ENCODE data around the gene ZFAND2A.

The ZFAND2A gene

DNA sequence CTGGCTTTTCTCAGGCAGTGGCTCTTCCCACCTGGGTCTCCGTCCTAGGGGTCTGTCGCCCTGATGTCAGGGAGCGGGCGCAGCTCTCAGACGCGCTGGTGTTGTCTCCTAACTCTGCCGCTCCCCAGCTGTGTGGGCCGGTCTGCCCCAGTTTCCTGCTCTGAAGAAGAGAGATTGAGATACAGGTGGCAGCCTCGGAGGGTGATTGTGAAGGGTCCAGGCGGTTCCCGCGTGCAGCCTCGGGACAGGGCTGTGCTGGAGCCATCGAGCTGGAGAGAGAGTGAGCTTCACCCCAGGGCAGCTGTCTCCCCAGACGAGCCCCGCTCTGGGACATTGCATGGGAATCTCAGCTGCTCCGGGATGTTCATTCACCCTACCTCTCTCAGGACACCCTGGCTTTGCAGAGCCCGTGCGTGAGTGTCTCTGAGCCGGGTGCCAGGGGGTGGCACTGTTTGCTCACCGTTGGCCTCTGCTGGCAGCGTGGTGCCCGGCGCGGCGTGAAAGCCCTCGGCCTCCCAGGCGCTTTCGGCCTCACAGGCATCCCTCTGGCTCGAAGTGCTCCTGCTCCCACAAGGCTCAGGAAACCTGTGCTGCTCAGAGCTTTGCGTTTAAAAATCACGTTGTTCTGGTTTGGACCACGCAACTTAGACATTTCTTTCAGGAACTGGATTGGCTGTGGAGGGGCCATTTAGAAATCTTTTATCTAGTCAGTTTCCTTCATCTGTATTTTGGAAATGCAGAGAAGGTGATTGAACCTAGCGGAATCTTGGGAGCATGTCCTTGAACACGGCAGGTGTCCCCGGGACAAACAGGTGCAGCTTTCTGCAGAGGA is 33.8 kb upstream of the ZFAND2A start:
- no peak overlapping the region for H3K4me3 ChIP-seq (ENCODE audit: low read depth, low read length)
- POLR2A ChIA-PET, result interaction anchor here (1.2 kb wide), 1 partner anchor 17 kb away, joined by 5 read pairs; no protein-coding TSS in a partner anchor
- TF ChIP-seq, protein P1, sequence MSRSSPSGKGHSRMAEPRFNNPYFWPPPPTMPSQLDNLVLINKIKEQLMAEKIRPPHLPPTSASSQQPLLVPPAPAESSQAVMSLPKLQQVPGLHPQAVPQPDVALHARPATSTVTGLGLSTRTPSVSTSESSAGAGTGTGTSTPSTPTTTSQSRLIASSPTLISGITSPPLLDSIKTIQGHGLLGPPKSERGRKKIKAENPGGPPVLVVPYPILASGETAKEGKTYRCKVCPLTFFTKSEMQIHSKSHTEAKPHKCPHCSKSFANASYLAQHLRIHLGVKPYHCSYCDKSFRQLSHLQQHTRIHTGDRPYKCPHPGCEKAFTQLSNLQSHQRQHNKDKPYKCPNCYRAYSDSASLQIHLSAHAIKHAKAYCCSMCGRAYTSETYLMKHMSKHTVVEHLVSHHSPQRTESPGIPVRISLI (tag by site-specific recombination; IDR thresholded peaks at IDR 0.05), result no peak
- TF ChIP-seq ZNF654 (tag by site-specific recombination; IDR thresholded peaks at IDR 0.05; ENCODE audit: low read depth) (0 out of 2 replicates have a peak, but pooled peaks have one; percentile 4), ZNF354C (tag by site-specific recombination; IDR thresholded peaks at IDR 0.05; ENCODE audit: borderline replicate concordance, low read depth) (no peak), ZFP3 (tag by site-specific recombination; IDR thresholded peaks at IDR 0.05; ENCODE audit: low read depth) (no peak), ZNF202 (tag by site-specific recombination; IDR thresholded peaks at IDR 0.05; ENCODE audit: borderline replicate concordance) (no peak)
- TF ChIP-seq, protein P2, sequence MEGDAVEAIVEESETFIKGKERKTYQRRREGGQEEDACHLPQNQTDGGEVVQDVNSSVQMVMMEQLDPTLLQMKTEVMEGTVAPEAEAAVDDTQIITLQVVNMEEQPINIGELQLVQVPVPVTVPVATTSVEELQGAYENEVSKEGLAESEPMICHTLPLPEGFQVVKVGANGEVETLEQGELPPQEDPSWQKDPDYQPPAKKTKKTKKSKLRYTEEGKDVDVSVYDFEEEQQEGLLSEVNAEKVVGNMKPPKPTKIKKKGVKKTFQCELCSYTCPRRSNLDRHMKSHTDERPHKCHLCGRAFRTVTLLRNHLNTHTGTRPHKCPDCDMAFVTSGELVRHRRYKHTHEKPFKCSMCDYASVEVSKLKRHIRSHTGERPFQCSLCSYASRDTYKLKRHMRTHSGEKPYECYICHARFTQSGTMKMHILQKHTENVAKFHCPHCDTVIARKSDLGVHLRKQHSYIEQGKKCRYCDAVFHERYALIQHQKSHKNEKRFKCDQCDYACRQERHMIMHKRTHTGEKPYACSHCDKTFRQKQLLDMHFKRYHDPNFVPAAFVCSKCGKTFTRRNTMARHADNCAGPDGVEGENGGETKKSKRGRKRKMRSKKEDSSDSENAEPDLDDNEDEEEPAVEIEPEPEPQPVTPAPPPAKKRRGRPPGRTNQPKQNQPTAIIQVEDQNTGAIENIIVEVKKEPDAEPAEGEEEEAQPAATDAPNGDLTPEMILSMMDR (tag by site-specific recombination; IDR thresholded peaks at IDR 0.05), result peak; percentile 87
- TF ChIP-seq, protein P3, sequence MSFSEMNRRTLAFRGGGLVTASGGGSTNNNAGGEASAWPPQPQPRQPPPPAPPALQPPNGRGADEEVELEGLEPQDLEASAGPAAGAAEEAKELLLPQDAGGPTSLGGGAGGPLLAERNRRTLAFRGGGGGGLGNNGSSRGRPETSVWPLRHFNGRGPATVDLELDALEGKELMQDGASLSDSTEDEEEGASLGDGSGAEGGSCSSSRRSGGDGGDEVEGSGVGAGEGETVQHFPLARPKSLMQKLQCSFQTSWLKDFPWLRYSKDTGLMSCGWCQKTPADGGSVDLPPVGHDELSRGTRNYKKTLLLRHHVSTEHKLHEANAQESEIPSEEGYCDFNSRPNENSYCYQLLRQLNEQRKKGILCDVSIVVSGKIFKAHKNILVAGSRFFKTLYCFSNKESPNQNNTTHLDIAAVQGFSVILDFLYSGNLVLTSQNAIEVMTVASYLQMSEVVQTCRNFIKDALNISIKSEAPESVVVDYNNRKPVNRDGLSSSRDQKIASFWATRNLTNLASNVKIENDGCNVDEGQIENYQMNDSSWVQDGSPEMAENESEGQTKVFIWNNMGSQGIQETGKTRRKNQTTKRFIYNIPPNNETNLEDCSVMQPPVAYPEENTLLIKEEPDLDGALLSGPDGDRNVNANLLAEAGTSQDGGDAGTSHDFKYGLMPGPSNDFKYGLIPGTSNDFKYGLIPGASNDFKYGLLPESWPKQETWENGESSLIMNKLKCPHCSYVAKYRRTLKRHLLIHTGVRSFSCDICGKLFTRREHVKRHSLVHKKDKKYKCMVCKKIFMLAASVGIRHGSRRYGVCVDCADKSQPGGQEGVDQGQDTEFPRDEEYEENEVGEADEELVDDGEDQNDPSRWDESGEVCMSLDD (tag by site-specific recombination; IDR thresholded peaks at IDR 0.05), result no peak
- no peaks in the 10 kb centered on the region for H3K4me1 ChIP-seq (ENCODE audit: control insufficient read depth, insufficient read depth, low read length)
- no peaks in the 10 kb centered on the region for H3K9me3 ChIP-seq (ENCODE audit: control insufficient read depth, insufficient read depth, low read depth, low read length)
- no peak overlapping the region for H3K27ac ChIP-seq (ENCODE audit: extremely low read depth, low read depth, low read length)
- no peaks in the 10 kb centered on the region for H3K36me3 ChIP-seq (ENCODE audit: control insufficient read depth in 2 of 2, insufficient read depth in 1 of 2, low read length in 2 of 2)
- CTCF ChIA-PET, result interaction anchor here (0.6 to 4.3 kb wide), 16 partner anchors 8 to 848 kb away, joined by 3 to 34 read pairs (median 3); no protein-coding TSS in a partner anchor

DNA sequence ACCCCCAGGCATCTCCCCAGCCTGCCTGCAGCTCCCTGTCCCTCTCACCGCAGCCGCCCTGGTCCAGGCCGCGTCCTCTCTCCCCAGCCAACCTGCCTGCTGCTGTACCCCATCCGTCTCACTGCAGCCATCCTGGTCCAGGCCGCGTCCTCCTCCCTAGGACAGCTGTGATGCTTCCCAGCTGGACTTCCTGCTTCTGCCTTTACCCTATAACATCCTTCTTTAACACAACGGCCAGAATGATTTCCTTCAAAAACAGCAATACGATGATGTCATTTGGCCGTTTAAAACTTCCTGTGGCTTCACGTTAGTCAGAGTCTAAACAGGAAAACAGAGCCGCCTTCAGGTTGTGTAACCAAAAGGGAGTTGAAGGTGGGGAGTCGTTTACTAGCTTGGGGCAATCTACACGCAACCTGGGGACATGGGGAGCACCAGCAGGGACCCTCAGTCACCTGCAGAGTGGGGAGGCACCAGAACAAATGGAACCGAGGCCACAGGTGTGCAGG is 32.2 kb upstream of the ZFAND2A start:
- Histone ChIP-seq H3K4me3 (ENCODE audit: low read depth, low read length) (no peak overlapping the region), H3K9me3 (ENCODE audit: control insufficient read depth, insufficient read depth, low read depth, low read length) (no peaks in the 10 kb centered on the region)
- CTCF ChIA-PET, result interaction anchor here (0.8 to 4.3 kb wide), 6 partner anchors 9 to 319 kb away, joined by 3 to 34 read pairs (median 6); no protein-coding TSS in a partner anchor
- TF ChIP-seq ZNF660 (tag by site-specific recombination; IDR thresholded peaks at IDR 0.05) (no peak), ZFHX2 (tag by site-specific recombination; conservative IDR thresholded peaks at IDR 0.05) (peak; percentile 46), ZNF366 (tag by site-specific recombination; conservative IDR thresholded peaks at IDR 0.05) (no peak), YY1 (tag by site-specific recombination; IDR thresholded peaks at IDR 0.05) (no peak), TCF7L2 (IDR thresholded peaks at IDR 0.05; ENCODE audit: borderline replicate concordance, low read depth, low read length) (no peak), ZNF561 (tag by site-specific recombination; IDR thresholded peaks at IDR 0.05; ENCODE audit: borderline replicate concordance) (no peak), ZSCAN30 (tag by site-specific recombination; IDR thresholded peaks at IDR 0.05) (no peak), ZNF324 (tag by site-specific recombination; IDR thresholded peaks at IDR 0.05) (no peak), ZBTB21 (tag by site-specific recombination; IDR thresholded peaks at IDR 0.05) (peak; percentile 56), ZIC2 (tag by site-specific recombination; IDR thresholded peaks at IDR 0.05) (peak; percentile 72), ZNF48 (tag by site-specific recombination; IDR thresholded peaks at IDR 0.05) (no peak)
- TF ChIP-seq, protein P4, sequence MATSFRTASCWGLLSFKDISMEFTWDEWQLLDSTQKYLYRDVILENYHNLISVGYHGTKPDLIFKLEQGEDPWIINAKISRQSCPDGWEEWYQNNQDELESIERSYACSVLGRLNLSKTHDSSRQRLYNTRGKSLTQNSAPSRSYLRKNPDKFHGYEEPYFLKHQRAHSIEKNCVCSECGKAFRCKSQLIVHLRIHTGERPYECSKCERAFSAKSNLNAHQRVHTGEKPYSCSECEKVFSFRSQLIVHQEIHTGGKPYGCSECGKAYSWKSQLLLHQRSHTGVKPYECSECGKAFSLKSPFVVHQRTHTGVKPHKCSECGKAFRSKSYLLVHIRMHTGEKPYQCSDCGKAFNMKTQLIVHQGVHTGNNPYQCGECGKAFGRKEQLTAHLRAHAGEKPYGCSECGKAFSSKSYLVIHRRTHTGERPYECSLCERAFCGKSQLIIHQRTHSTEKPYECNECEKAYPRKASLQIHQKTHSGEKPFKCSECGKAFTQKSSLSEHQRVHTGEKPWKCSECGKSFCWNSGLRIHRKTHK (tag by site-specific recombination; IDR thresholded peaks at IDR 0.05), result no peak
- TF ChIP-seq, protein P5, sequence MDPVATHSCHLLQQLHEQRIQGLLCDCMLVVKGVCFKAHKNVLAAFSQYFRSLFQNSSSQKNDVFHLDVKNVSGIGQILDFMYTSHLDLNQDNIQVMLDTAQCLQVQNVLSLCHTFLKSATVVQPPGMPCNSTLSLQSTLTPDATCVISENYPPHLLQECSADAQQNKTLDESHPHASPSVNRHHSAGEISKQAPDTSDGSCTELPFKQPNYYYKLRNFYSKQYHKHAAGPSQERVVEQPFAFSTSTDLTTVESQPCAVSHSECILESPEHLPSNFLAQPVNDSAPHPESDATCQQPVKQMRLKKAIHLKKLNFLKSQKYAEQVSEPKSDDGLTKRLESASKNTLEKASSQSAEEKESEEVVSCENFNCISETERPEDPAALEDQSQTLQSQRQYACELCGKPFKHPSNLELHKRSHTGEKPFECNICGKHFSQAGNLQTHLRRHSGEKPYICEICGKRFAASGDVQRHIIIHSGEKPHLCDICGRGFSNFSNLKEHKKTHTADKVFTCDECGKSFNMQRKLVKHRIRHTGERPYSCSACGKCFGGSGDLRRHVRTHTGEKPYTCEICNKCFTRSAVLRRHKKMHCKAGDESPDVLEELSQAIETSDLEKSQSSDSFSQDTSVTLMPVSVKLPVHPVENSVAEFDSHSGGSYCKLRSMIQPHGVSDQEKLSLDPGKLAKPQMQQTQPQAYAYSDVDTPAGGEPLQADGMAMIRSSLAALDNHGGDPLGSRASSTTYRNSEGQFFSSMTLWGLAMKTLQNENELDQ (tag by site-specific recombination; IDR thresholded peaks at IDR 0.05; ENCODE audit: low read depth), result no peak
- TF ChIP-seq, protein P6, sequence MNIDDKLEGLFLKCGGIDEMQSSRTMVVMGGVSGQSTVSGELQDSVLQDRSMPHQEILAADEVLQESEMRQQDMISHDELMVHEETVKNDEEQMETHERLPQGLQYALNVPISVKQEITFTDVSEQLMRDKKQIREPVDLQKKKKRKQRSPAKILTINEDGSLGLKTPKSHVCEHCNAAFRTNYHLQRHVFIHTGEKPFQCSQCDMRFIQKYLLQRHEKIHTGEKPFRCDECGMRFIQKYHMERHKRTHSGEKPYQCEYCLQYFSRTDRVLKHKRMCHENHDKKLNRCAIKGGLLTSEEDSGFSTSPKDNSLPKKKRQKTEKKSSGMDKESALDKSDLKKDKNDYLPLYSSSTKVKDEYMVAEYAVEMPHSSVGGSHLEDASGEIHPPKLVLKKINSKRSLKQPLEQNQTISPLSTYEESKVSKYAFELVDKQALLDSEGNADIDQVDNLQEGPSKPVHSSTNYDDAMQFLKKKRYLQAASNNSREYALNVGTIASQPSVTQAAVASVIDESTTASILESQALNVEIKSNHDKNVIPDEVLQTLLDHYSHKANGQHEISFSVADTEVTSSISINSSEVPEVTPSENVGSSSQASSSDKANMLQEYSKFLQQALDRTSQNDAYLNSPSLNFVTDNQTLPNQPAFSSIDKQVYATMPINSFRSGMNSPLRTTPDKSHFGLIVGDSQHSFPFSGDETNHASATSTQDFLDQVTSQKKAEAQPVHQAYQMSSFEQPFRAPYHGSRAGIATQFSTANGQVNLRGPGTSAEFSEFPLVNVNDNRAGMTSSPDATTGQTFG (tag by site-specific recombination; IDR thresholded peaks at IDR 0.05; ENCODE audit: borderline replicate concordance), result no peak

More for the DNA sequence above, 32.2 kb upstream of the ZFAND2A start:
- H3K4me1 ChIP-seq (ENCODE audit: control insufficient read depth, insufficient read depth, low read length), result no peaks in the 10 kb centered on the region
- POLR2A ChIA-PET, result no interaction called here
- H3K36me3 ChIP-seq (ENCODE audit: control insufficient read depth in 2 of 2, insufficient read depth in 1 of 2, low read length in 2 of 2), result no peaks in the 10 kb centered on the region
- no peak overlapping the region for H3K27ac ChIP-seq (ENCODE audit: extremely low read depth, low read depth, low read length)
